SU-DHL-6 (cell line): ENCODE results near the gene MCM8.

Experiments used
- H2AFZ ChIP-seq: fragments of 200-600 bp; sonication (generic); 2 replicates; pipeline ENCODE4 v1.6.1; 2014; ENCODE audit warnings: low read depth, mild to moderate bottlenecking, moderate library complexity, mixed read lengths, antibody characterized with exemption, low read length; ENCODE audit not compliant: severe bottlenecking
- H3F3A ChIP-seq: fragments of 200-600 bp; shearing (Covaris generic); 2 replicates; pipeline ENCODE4 v1.6.0; 2016; ENCODE audit warnings: antibody characterized with exemption, mild to moderate bottlenecking; ENCODE audit not compliant: insufficient read depth
- H3K27ac ChIP-seq: fragments of 200-600 bp; sonication (generic); 2 replicates; pipeline ENCODE4 v1.5.1; 2016; ENCODE audit warnings: low read depth, mild to moderate bottlenecking, low read length, moderate library complexity, mixed read lengths
- H3K27me3 ChIP-seq: fragments of 200-600 bp; sonication (generic), shearing (Covaris generic); 2 replicates; pipeline ENCODE4 v1.6.0; 2014; ENCODE audit warnings: mild to moderate bottlenecking, low read length
- H3K36me3 ChIP-seq: fragments of 200-600 bp; sonication (generic); 2 replicates; pipeline ENCODE4 v1.6.1; 2014; ENCODE audit warnings: mild to moderate bottlenecking, low read length, mixed read lengths
- H3K4me2 ChIP-seq: fragments of 300-600, 200-600 bp; shearing (Covaris generic), sonication (generic); 2 replicates; pipeline ENCODE4 v1.6.0; 2014; ENCODE audit warnings: low read length, low read depth, mild to moderate bottlenecking; ENCODE audit not compliant: poor library complexity, severe bottlenecking
- H3K4me3 ChIP-seq: fragments of 200-600 bp; sonication (generic); 2 replicates; pipeline ENCODE4 v1.5.1; 2014; ENCODE audit warnings: antibody characterized with exemption, low read length, mild to moderate bottlenecking, mixed read lengths; ENCODE audit not compliant: insufficient read depth, poor library complexity, severe bottlenecking
- H3K79me2 ChIP-seq: fragments of 200-600 bp; sonication (generic); 2 replicates; pipeline ENCODE4 v1.6.1; 2014; ENCODE audit warnings: mild to moderate bottlenecking, low read length, moderate library complexity; ENCODE audit not compliant: insufficient read depth
- H3K9ac ChIP-seq: fragments of 200-600 bp; sonication (generic); 2 replicates; pipeline ENCODE4 v1.7.0; 2014; ENCODE audit warnings: mild to moderate bottlenecking, low read length
- H3K9me2 ChIP-seq: fragments of 200-600 bp; sonication (generic); replicated peaks from 2 replicates; pipeline ENCODE4 v1.6.1; 2014; ENCODE audit warnings: low read length; ENCODE audit not compliant: insufficient read depth
- H3K9me3 ChIP-seq: fragments of 200-600 bp; sonication (generic); 2 replicates; pipeline ENCODE4 v1.6.1; 2014; ENCODE audit warnings: low read length, mixed read lengths; ENCODE audit not compliant: insufficient read depth
- H4K20me1 ChIP-seq: fragments of 200-600 bp; sonication (generic); 2 replicates; pipeline ENCODE4 v1.6.1; 2014; ENCODE audit warnings: low read depth, mild to moderate bottlenecking, antibody characterized with exemption, low read length, moderate library complexity, mixed read lengths
- CTCF ChIP-seq: fragments of 200-600 bp; sonication (generic); IDR thresholded peaks from one replicate; pipeline ENCODE4 v1.5.1; 2017; ENCODE audit warnings: antibody characterized with exemption, mild to moderate bottlenecking, low read length, moderate library complexity; ENCODE audit not compliant: insufficient read depth, poor library complexity, severe bottlenecking
- EZH2phosphoT487 ChIP-seq: fragments of 200-600 bp; sonication (generic), shearing (Covaris generic); conservative IDR thresholded peaks from 2 replicates; pipeline ENCODE4 v1.6.1; 2018; ENCODE audit warnings: mild to moderate bottlenecking, antibody characterized with exemption, low read length, moderate library complexity, mixed read lengths

Gene MCM8

GRCh38 chr20:6014017-6014416 lies 63.6 kb downstream of the MCM8 start:
- H3K9me2 ChIP-seq = no peaks in the 10 kb centered on the region
- H3K27me3 ChIP-seq = no peaks in the 10 kb centered on the region
- no peak overlapping the region for H3K4me2 ChIP-seq
- H3F3A ChIP-seq = peaks cover 3% of the 10 kb centered on the region; the same call in 1 of the 2 replicates
- no peaks in the 10 kb centered on the region for H3K9me3 ChIP-seq
- no peaks in the 10 kb centered on the region for H4K20me1 ChIP-seq
- no peak overlapping the region for H3K9ac ChIP-seq
- H3K36me3 ChIP-seq = peaks cover 30% of the 10 kb centered on the region
- peaks cover 18% of the 10 kb centered on the region; the same call in 1 of the 2 replicates for H3K79me2 ChIP-seq
- H3K27ac ChIP-seq = no peak overlapping the region
- H2AFZ ChIP-seq = no peak overlapping the region
- TF ChIP-seq CTCF = no peak
- TF ChIP-seq EZH2phosphoT487 = no peak
- no peak overlapping the region for H3K4me3 ChIP-seq

GRCh38 chr20:6014957-6015356 lies 64.5 kb downstream of the MCM8 start:
- Histone ChIP-seq H3K36me3 (peaks cover 30% of the 10 kb centered on the region), H3K27me3 (no peaks in the 10 kb centered on the region), H3K4me3 (no peak overlapping the region), H3F3A (peaks cover 3% of the 10 kb centered on the region; the same call in 1 of the 2 replicates), H3K9me3 (no peaks in the 10 kb centered on the region), H3K9ac (no peak overlapping the region), H2AFZ (no peak overlapping the region), H4K20me1 (no peaks in the 10 kb centered on the region), H3K9me2 (no peaks in the 10 kb centered on the region), H3K4me2 (no peak overlapping the region), H3K79me2 (peaks cover 27% of the 10 kb centered on the region; the same call in 1 of the 2 replicates), H3K27ac (no peak overlapping the region)
- TF ChIP-seq EZH2phosphoT487 (no peak), CTCF (no peak)

GRCh38 chr20:6017467-6017866 lies 67.0 kb downstream of the MCM8 start:
- no peaks in the 10 kb centered on the region for H3K9me3 ChIP-seq
- H3K4me2 ChIP-seq = no peak overlapping the region
- H3K9me2 ChIP-seq = no peaks in the 10 kb centered on the region
- no peak overlapping the region for H2AFZ ChIP-seq
- TF ChIP-seq CTCF (no peak), EZH2phosphoT487 (no peak)
- no peaks in the 10 kb centered on the region for H4K20me1 ChIP-seq
- no peaks in the 10 kb centered on the region for H3K27me3 ChIP-seq
- H3K79me2 ChIP-seq = peaks cover 39% of the 10 kb centered on the region
- H3K9ac ChIP-seq = no peak overlapping the region
- no peak overlapping the region for H3K4me3 ChIP-seq
- H3K27ac ChIP-seq = no peak overlapping the region
- peaks cover 3% of the 10 kb centered on the region; the same call in 1 of the 2 replicates for H3F3A ChIP-seq
- peaks cover 31% of the 10 kb centered on the region for H3K36me3 ChIP-seq

GRCh38 chr20:6017880-6018279 lies 67.4 kb downstream of the MCM8 start:
- H3F3A ChIP-seq = peaks cover 3% of the 10 kb centered on the region; the same call in 1 of the 2 replicates
- no peaks in the 10 kb centered on the region for H3K9me2 ChIP-seq
- no peaks in the 10 kb centered on the region for H3K9me3 ChIP-seq
- no peaks in the 10 kb centered on the region for H3K27me3 ChIP-seq
- no peaks in the 10 kb centered on the region for H4K20me1 ChIP-seq
- H3K36me3 ChIP-seq = peaks cover 35% of the 10 kb centered on the region
- H2AFZ ChIP-seq = no peak overlapping the region
- H3K4me3 ChIP-seq = no peak overlapping the region
- H3K79me2 ChIP-seq = peaks cover 39% of the 10 kb centered on the region
- no peak overlapping the region for H3K4me2 ChIP-seq
- H3K27ac ChIP-seq = no peak overlapping the region
- TF ChIP-seq CTCF (no peak), EZH2phosphoT487 (no peak)
- H3K9ac ChIP-seq = no peak overlapping the region
